ENCODE results near the gene UHMK1.

UHMK1 gene

DNA sequence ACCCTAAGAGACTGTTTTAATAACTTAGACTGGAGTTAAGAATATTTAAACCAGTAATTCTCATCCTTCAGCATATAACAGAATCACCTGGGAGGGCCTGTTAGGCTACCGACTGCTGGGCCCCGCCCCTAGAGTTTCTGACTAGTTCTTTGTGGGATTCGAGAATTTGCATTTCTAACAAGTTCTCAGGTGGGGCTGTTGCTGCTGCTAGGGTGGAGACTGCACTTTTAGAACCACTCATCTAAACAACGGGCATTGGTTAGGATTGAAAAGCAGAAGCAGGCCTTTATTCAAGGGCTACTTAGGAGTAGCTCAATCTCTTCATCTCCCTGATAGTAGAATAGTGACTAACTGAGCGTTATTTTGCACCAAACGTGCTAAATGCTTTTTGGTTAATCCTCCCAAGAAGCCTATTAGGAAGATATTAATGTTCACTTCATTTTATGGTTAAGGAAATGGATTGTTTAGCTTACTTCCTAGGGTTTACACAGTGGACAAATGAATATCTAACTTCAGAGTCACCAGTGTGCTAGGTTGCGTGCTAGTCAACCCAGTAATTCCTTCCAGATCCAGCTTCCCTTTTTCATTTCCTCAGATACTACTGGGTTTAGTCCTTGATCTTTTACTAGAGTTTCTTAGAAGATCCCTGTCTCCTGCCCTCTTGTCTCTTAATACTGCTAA, 32.8 kb downstream of the UHMK1 start:
- peak in 1 of 56 donors; percentile 6 for DNase-seq

- DNase-seq, result no peak
Observed at GRCh38 chr1:162530988-162531319, 33.3 kb downstream of the UHMK1 start.

- peak in 3 of 56 donors; percentile 11 to 22 (median 15) for DNase-seq
Observed at GRCh38 chr1:162535501-162535900, 37.9 kb downstream of the UHMK1 start.

- DNase-seq, result no peak
Observed at GRCh38 chr1:162536511-162536910, 38.9 kb downstream of the UHMK1 start.

DNA sequence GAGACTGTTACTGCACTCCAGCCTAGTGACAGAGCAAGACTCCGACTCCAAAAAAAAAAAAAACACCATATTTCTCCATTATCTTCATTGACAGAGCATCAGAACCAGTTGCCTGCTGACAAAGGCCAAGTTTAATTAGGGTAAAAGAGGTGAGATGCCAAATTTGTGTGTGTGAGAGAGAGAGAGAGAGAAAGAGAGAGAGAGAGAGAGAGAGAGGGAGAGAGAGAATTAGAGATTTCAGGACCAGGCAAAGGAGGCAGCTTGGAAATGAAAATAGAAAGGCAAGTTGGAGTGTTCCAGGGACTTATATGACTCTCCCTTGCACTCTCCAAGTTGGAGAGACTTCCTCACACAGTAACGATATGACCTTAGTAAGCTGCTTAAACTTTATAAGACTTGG, 39.6 kb downstream of the UHMK1 start:
- DNase-seq, result no peak

DNA sequence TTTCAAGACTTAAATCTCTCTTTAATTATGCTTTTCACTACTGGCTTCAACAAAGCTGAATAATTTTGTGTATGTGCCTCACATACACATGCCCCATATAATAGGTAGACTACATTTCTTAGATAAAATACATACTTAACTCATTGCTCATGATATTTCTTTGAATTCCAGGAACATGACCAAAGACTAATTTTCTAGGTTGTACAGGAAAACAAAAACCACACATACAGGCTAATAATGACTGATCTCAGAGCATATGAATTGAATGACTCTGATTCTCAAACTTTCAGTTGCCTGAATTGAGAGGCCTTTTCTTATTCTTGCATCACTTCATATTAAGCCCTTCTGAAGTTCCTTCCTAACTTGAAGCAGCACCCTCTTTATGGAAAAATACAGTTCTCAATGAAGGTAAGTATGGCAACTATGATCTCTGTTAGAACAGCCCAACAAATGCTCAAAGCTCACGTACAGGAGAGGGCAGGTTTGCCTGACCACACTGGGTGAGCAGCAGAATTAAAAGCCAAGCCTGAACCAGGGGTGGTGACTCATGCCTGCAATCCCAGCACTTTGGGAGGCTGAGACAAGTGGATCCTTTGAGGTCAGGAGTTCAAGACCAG, 41.3 kb downstream of the UHMK1 start:
- DNase-seq, result no peak

DNA sequence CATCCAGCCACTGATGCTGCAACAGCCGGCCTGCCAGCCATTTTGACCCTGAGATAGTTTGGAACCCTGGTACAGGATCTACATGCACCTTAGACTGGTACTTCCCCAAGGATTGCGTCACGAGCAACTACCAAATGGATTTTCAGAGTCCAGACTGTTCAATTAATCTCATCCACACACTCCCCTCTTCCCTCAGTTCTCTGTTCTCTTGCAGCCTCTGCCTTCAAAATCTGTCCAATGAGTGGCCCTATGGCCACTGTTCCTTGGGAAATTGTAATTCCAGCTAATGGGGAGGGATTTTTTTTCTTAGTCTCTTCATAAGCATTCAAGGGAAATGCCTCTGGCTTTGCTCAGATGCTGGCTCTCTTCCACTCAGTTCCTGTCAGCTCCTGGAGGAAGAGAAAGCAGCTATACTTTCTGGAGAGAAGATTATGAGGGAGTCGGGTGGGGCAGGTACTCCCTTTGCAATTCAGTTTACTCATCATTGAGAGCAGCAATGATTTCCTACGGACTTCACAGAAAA, 44.1 kb downstream of the UHMK1 start:
- DNase-seq, result peak in 3 of 56 donors; percentile 1 to 21 (median 15)

- no peak for DNase-seq
Observed at GRCh38 chr1:162543228-162543627, 45.6 kb downstream of the UHMK1 start.

DNA sequence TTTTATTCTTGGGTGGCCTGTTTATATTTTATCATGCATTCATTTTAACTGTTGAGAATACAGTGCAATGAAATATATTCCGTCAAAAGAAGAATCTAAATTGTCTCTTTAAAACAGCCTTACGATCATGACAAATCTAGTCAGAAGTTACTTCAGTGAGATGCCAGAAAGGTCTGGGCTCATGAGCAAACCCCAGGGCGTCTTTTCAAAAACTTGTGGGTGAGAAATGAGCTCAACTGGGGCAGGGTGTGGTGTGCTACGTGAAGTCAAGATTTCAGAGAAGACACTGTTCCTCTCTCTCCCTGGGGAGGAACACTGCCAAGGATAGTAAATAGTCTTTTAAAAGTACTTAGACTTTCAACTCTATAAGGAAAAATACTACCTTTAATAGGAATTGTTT, 50.6 kb downstream of the UHMK1 start:
- no peak for DNase-seq

DNA sequence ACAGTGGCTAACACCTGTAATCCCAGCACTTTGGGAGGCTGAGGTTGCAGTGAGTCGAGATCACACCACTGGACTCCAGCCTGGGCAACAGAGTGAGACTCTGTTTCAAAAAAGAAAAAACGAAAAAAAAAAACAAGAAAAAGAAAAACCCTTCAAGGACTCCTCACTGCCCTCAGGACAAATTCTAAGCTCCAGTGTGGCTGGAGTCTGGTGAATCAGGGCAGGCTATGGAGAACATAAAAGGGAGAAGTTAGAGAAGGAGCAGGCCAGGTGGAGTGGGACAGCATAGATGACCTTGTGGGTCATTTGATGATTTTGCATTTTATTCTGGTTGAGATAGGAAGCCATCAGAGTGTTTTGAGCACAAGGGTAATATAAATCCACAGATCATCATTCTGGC, 51.4 kb downstream of the UHMK1 start:
- no peak for DNase-seq

GRCh38 chr1:162550925-162551324, 53.3 kb downstream of the UHMK1 start:
- DNase-seq, result no peak

DNA sequence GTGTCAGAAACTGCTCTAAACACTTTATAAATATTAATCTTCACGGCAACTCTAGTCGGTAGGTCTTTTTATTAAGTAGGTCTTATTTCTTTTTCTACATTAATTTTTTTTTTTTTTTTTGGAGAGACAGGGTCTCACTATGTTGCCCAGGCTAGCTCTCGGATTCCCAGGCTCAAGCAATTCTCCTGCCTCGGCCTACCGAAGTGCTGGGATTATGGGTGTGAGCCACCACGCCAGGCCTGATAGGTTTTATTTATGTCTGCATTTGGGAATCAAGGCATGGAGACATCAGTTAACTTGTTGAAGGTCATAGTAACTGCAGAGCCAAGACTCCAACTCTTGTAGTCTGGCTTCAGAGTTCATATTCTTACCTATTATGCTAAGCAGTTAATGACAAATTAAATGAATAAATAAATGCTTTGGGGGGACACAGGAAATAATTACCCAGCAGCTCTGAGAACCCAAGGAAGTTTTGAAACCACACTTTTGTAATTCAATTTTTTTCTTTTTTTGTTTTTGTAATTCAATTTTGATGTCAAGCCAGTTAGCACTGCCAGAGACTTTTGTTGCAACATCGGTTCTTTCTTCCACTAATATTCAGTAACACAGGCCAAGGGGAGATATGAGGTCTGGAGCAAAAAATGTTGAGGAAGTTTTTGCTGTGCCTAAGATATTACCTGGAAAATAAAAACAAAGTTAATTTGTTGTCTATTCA, 54.5 kb downstream of the UHMK1 start:
- DNase-seq, result no peak

DNA sequence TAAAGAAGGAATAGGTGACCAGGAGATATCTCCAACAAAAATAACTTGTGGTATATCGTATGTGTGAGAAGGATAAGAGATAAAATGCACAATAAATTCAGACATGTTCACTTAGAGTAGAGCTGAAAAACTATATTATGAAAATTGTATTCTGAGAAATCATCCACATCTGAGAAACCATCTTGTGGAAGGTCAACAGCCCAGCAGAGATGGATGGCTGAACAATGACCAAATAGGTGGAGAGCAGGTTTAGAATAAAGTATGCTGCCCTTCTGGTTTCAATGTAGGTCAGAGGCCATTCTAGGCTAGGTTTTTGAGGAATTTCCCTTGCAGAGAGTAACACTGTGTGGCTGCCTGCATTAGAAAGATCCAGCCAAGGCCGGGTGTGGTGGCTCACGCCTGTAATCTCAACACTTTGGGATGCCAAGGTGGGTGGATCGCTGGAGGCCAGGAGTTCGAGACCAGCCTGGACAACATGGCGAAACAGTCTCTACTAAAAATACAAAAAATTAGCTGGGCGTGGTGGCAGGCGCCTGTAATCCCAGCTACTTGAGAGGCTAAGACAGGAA, 55.1 kb downstream of the UHMK1 start:
- no peak for DNase-seq

GRCh38 chr1:162554258-162554657, 56.6 kb downstream of the UHMK1 start:
- no peak for DNase-seq

GRCh38 chr1:162557536-162557935, 59.9 kb downstream of the UHMK1 start:
- DNase-seq, result no peak

- DNase-seq, result peak in 3 of 56 donors; percentile 26 to 55 (median 37)
Observed at GRCh38 chr1:162560303-162561036, 62.9 kb downstream of the UHMK1 start.

- peak; percentile 63 to 98 (median 94) for DNase-seq
Observed at GRCh38 chr1:162561037-162561615, 63.5 kb downstream of the UHMK1 start.

DNA sequence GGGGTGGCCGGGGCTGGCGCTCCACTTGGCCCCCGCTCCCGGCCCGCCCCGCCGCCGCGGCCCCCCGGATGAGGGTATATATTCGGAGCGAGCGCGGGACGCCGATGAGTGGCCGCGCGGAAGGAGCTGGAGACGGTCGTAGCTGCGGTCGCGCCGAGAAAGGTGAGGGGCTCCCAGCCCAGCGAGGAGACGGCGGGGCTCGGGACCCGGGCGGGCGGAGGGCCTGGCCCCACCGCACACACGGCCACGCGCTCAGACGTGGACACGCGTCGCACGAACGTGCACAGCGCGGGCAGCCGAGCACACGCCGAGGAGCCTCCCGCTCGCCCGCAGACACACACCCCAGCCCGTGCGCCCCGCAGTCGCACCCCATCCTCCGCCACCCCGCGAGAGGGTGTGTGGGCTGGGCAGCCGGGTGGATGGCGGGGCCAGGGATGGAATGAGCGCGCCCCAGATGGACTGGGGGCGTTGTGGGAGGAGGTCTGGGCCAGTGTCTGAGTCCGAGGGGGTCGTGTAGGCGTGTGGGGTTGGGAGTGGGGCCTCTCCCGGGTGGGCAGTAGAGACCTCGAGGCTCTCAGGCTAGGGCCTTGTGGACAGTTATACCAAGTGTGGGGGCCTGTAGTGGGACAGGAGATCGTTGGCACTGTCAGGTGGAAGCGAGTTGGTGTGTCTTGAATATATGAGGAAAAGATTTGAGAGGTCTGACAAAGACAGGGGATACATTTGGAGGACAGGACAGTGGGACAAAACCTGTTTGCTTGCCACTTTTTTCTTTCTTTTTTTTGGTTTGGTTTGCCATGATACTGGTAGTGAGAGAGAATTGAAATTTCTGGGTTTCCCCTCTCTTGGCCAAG, 64.2 kb downstream of the UHMK1 start, which contains the start of gene UAP1:
Gene UAP1 (plus strand): TSS at position 107 of the 854 bp plus-strand sequence. CDS start 4,347 bp downstream, outside the sequence.
- DNase-seq, result peak in 17 of 56 donors; percentile 2 to 72 (median 37)

DNA sequence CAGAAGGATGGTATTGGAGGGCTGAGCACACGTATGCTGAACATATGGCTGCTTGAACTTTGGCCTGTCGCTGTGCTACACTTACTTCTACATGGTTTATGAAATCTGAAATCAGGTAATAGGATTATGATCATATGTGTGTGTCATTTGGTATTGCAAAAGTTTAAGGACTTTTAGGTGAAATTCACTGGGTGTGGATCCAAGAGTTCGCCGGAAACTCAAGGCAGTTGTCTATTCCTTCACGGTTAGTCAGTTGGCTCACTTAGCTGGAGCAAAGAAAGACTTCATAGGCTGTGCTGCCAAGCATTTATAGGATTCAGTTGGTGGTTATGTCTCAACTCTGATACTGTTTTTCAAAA, 64.8 kb downstream of the UHMK1 start:
- DNase-seq, result no peak

DNA sequence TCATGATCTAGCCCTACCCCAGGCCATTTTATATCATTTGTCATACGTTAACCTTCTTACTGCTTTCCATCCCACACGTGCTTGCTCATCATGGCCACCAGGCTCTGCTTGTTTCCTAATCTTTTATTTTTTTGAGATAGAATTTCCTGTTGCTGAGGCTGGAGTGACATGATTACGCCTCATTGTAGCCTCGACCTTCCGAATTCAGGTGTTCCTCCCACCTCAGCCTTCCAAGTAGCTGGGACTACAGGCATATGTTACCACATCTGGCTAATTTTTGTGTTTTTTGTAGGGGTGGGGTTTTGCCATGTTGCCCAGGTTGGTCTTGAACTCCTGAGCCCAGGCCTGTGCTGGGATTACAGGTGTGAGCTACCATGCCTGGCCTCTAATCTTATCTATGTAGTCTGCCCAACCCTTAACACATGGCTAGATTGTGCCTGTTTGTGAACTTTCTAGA, 67.2 kb downstream of the UHMK1 start:
- DNase-seq, result no peak

Data from amygdala (tissue), 56 donors.